ENCODE data around the gene ABCC1. TPM values are rescaled to one million over a fixed set of nuclear protein-coding genes. Genes with fewer than 3 reads are reported as not detected.

ABCC1 gene
- total RNA-seq, 1 experiment from 2014 or later = 56.4 TPM

DNA sequence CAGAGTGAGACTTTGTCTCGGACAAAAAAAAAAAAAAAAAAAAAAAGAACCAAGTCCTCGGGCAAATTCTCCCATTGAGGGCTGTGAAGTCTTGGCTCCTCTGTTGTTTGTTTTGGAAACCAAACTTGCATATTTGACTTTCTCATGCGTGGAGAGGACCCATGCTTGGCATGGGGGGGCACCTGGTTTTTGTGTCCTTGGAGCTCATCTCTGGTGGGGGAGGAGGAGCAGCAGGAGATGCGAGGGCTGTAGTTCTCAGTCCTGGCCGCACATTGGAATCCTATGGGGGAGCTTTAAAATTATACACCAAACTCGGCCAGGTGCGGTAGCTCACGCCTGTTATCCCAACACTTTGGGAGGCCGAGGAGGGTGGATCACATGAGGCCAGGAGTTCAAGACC, 199.3 kb downstream of the ABCC1 start:
- H3K23ac ChIP-seq (ENCODE audit: insufficient read length, low read depth, low read length) = no peak overlapping the region
- H2BK5ac ChIP-seq (ENCODE audit: insufficient read length, low read length) = no peak overlapping the region
- H2BK15ac ChIP-seq (ENCODE audit: low read depth, low read length) = no peak overlapping the region
- no CpG with 5 or more reads among the region's 9 CpGs for WGBS (ENCODE audit: extremely low coverage, insufficient read length, low lambda C conversion rate)
- H3K23me2 ChIP-seq (ENCODE audit: insufficient read length, low read depth, low read length, poor library complexity, severe bottlenecking) = no peaks in the 10 kb centered on the region
- no peaks in the 10 kb centered on the region for H3K79me1 ChIP-seq (ENCODE audit: insufficient read depth, low read depth, low read length, poor library complexity, severe bottlenecking)
- Mint-ChIP-seq H3K4me1 (peaks cover 3 to 7% of the 10 kb centered on the region in 2 experiments), H3K9me3 (no peaks in the 10 kb centered on the region), H3K27me3 (ENCODE audit: low read depth) (peaks cover 1% of the 10 kb centered on the region; the same call in 1 of the 2 replicates), H3K4me3 (no peak overlapping the region), H3K36me3 (ENCODE audit: insufficient read depth in 1 of 3, low read depth in 3 of 3) (peaks cover 6 to 16% (median 11%) of the 10 kb centered on the region in 3 experiments; a peak in 5 of 7 replicates), H3K27ac (peak overlapping the region in 2 of 3 experiments; percentile 89 to 91; a peak in 3 of 7 replicates)
- H3K9me3 ChIP-seq (ENCODE audit: control insufficient read depth, low read depth, low read length) = no peaks in the 10 kb centered on the region
- no peak overlapping the region for H2BK12ac ChIP-seq (ENCODE audit: insufficient read length, low read depth, low read length)
- no peak for DNase-seq
- no peak overlapping the region for H3K9ac ChIP-seq (ENCODE audit: extremely low read depth, insufficient read length, low read length)
- H2AFZ ChIP-seq (ENCODE audit: low read length) = no peak overlapping the region
- H3T11ph ChIP-seq (ENCODE audit: low read length) = no peak overlapping the region
- no peaks in the 10 kb centered on the region for H3K79me2 ChIP-seq (ENCODE audit: insufficient read depth, low read length)
- no peak overlapping the region for H3K4ac ChIP-seq (ENCODE audit: low read depth, low read length)
- no peak overlapping the region for H3K14ac ChIP-seq (ENCODE audit: insufficient read depth, low read length)
- H3K4me2 ChIP-seq (ENCODE audit: insufficient read depth, insufficient read length, low read length) = no peak overlapping the region
- no peak overlapping the region for H3K56ac ChIP-seq (ENCODE audit: insufficient read length, low read depth, low read length)
- no peak overlapping the region for H2BK20ac ChIP-seq (ENCODE audit: low read depth, low read length, poor library complexity, severe bottlenecking)
- no peaks in the 10 kb centered on the region for H3K4me1 ChIP-seq (ENCODE audit: insufficient read depth, low read length)
- no peaks in the 10 kb centered on the region for H4K20me1 ChIP-seq (ENCODE audit: control insufficient read depth, insufficient read depth, insufficient read length)
- no peak overlapping the region for H4K5ac ChIP-seq (ENCODE audit: insufficient read length, low read depth, low read length)
- H3K27ac ChIP-seq (ENCODE audit: insufficient read length, low read depth, low read length) = no peak overlapping the region
- H2BK120ac ChIP-seq (ENCODE audit: low read depth, low read length, poor library complexity, severe bottlenecking) = no peak overlapping the region
- no peak overlapping the region for H4K91ac ChIP-seq (ENCODE audit: insufficient read length, low read depth, low read length)
- H4K8ac ChIP-seq (replicated peaks; ENCODE audit: insufficient read length, low read depth, low read length) = no peak overlapping the region
- no peak overlapping the region for H2AK5ac ChIP-seq (ENCODE audit: insufficient read length, low read length)
- no peaks in the 10 kb centered on the region for H3K27me3 ChIP-seq (ENCODE audit: insufficient read depth, low read length)
- H3K18ac ChIP-seq (ENCODE audit: insufficient read length, low read depth, low read length) = no peak overlapping the region
- TF ChIP-seq, protein P1, sequence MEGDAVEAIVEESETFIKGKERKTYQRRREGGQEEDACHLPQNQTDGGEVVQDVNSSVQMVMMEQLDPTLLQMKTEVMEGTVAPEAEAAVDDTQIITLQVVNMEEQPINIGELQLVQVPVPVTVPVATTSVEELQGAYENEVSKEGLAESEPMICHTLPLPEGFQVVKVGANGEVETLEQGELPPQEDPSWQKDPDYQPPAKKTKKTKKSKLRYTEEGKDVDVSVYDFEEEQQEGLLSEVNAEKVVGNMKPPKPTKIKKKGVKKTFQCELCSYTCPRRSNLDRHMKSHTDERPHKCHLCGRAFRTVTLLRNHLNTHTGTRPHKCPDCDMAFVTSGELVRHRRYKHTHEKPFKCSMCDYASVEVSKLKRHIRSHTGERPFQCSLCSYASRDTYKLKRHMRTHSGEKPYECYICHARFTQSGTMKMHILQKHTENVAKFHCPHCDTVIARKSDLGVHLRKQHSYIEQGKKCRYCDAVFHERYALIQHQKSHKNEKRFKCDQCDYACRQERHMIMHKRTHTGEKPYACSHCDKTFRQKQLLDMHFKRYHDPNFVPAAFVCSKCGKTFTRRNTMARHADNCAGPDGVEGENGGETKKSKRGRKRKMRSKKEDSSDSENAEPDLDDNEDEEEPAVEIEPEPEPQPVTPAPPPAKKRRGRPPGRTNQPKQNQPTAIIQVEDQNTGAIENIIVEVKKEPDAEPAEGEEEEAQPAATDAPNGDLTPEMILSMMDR (conservative IDR thresholded peaks at IDR 0.05) = no peak
